Smooth muscle cell (in vitro differentiated cells): ENCODE data around the gene ACBD4. TPM values are rescaled to one million over a fixed set of nuclear protein-coding genes. Genes with fewer than 3 reads are reported as not detected.
A peak's percentile ranks its signal among the peaks of the same experiment; 100 is the strongest.

Experiments used
- DNase-seq: peaks from one replicate; lab custom pipeline; 2025; ENCODE audit not compliant: unreplicated experiment; lab: John Stamatoyannopoulos, UW
- H2AFZ ChIP-seq: fragments of 200-600 bp; sonication (generic); 2 replicates; pipeline ENCODE4 v1.6.0; 2016; ENCODE audit warnings: antibody characterized with exemption, low read depth, mild to moderate bottlenecking
- H3F3A ChIP-seq: fragments of 200-600 bp; sonication (generic); 2 replicates; pipeline ENCODE4 v1.6.0; 2017; ENCODE audit warnings: antibody characterized with exemption, low read depth
- H3K27ac ChIP-seq: fragments of 200-600 bp; sonication (generic); 2 replicates; pipeline ENCODE4 v1.5.1; 2016; ENCODE audit warnings: low read depth, mild to moderate bottlenecking
- H3K27me3 ChIP-seq: fragments of 200-600 bp; sonication (generic); 2 replicates; pipeline ENCODE4 v1.6.1; 2016; ENCODE audit warnings: low read depth, mild to moderate bottlenecking
- H3K36me3 ChIP-seq: fragments of 200-600 bp; sonication (generic); 2 replicates; pipeline ENCODE4 v1.5.1; 2016; ENCODE audit warnings: low read depth
- H3K4me1 ChIP-seq: fragments of 200-600 bp; sonication (generic); 2 replicates; pipeline ENCODE4 v1.5.1; 2016; ENCODE audit warnings: low read depth
- H3K4me2 ChIP-seq: fragments of 200-600 bp; sonication (generic); 2 replicates; pipeline ENCODE4 v1.6.0; 2016; ENCODE audit warnings: mild to moderate bottlenecking
- H3K4me3 ChIP-seq: fragments of 200-600 bp; sonication (generic); 2 replicates; pipeline ENCODE4 v1.5.1; 2016; ENCODE audit warnings: mild to moderate bottlenecking
- H3K79me2 ChIP-seq: fragments of 200-600 bp; sonication (generic); 2 replicates; pipeline ENCODE4 v1.6.0; 2016; ENCODE audit warnings: low read depth, mild to moderate bottlenecking
- H3K9ac ChIP-seq: fragments of 200-600 bp; sonication (generic); 2 replicates; pipeline ENCODE4 v1.6.0; 2016; ENCODE audit warnings: low read depth
- H3K9me3 ChIP-seq: fragments of 200-600 bp; sonication (generic); replicated peaks from 2 replicates; pipeline ENCODE4 v1.5.1; 2016; ENCODE audit warnings: low read depth
- H4K20me1 ChIP-seq: fragments of 200-600 bp; sonication (generic); 2 replicates; pipeline ENCODE4 v1.6.0; 2016; ENCODE audit warnings: low read depth
- CTCF ChIP-seq: fragments of 200-600 bp; sonication (generic); IDR thresholded peaks from 2 replicates; pipeline ENCODE4 v1.5.1; 2017; ENCODE audit warnings: borderline replicate concordance, mild to moderate bottlenecking, antibody characterized with exemption; ENCODE audit not compliant: insufficient read depth, poor library complexity, severe bottlenecking
- WGBS: methylation state at CpG from one replicate; pipeline ENCODE4 v1.1.7; 2016; ENCODE audit warnings: low lambda C conversion rate; 5-methylcytosine and 5-hydroxymethylcytosine counted together
- polyA plus RNA-seq: library from polyadenylated mRNA; unstranded; fragments of >200 nt; fragmentation: Nextera tagmentation; extraction: Ambion mirVana; gene quantifications from 2 replicates; pipeline ENCODE4 v1.2.1, GENCODE V29; 2016
- total RNA-seq: library from RNA; depleted of rRNA; stranded (reverse); fragments of >200 nt; gene quantifications from 2 replicates; pipeline ENCODE4 v1.2.3, GENCODE V29; 2014

Gene ACBD4
- total and polyA plus RNA-seq, 2 experiments from 2014 or later: 0.49 to 5.0 TPM

DNA sequence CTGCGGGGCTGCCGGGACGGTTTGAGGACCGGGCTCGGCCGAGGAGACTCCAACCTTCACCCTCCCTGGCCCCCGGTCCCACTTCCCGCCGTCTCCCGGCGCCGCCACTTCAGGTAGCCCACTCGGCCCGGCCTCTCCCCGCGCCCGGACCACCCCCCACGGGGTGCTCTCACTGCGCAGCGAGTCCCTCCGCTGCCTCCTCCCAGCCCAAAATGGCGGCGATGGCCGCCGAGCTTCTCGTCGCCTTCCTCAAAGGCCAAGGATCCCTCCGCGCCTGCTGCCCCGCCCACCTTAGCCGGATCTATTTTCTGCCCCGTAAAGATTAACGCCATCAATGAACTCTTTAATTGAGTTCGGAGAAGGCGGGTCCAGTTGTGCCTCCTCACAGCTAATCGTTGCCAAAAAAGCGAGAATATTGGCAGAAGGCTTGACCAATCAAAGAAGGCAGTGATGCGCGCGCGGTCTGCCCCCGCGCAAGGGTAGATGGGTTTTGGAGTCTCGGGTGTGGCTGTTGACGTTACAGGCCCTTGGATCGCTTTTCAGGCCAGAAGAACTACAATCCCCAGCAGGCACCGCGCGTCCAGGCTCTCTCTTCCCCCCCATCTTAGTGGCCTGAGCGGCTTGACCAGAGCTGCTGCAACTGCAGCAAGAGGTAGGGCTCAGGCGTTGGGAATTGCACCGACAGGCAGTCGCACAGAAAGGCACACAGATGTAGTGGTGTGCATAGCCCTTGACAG is 26.0 kb downstream of the ACBD4 start, which contains the start of gene HEXIM2:
TSS of gene HEXIM2 (plus strand) at position 588 of the 737 bp plus-strand sequence. CDS start 919 bp downstream, outside the sequence.
- Histone ChIP-seq H3K27me3 (no peaks in the 10 kb centered on the region), H3K4me2 (peak within 1 kb of the TSS; percentile 90), H3K36me3 (no peaks in the 10 kb centered on the region), H3F3A (peaks cover 25% of the 10 kb centered on the region), H3K9me3 (no peaks in the 10 kb centered on the region), H3K79me2 (peaks cover 32% of the 10 kb centered on the region), H3K27ac (peak within 1 kb of the TSS; percentile 99), H4K20me1 (peaks cover 24% of the 10 kb centered on the region), H2AFZ (peak within 1 kb of the TSS; percentile 62), H3K4me1 (peaks cover 22% of the 10 kb centered on the region), H3K4me3 (peak within 1 kb of the TSS; percentile 76), H3K9ac (peak within 1 kb of the TSS; percentile 100)
- TF ChIP-seq CTCF: no peak
- DNase-seq: peak; percentile 92
- under 1% methylated on average over 48 of the region's 53 CpGs for WGBS

DNA sequence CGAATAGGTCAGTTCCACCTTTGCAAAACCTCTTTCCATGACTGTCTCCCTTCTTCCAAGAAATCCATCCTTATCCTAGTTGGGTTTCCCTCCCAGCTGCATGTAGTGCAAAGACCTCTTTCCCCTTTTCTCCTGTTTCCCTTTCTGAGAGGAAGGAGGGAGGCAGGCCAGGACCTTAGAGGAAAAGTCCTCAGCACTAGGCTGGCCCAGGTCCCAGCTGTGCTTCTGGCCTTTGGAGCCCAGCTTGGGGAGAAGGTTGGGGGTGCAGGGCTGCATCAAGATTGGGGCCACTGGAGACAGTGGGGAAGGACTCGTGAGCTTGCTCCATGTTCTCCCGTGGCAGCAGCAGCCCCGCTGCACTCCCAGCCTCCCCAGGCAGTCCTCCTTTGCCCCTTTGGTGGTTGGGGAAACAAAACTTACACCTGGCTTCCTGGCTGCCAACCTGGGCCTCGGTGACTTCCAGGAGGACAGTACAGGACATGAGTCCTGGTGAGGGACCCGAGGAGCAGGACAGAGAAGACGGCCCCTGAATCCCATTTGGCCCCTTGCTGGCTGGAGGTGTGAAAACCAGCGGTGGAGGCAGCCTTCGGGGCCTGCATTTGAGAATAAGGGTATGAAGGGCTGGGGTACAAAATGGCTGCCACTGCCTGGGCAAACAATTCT is 26.7 kb downstream of the ACBD4 start:
- no peak for DNase-seq
- H3K9me3 ChIP-seq: no peaks in the 10 kb centered on the region
- 75% methylated on average over 9 of the region's 9 CpGs for WGBS
- H3K4me1 ChIP-seq: peaks cover 22% of the 10 kb centered on the region
- peak overlapping the region; percentile 38 for H3K4me3 ChIP-seq
- H3K79me2 ChIP-seq: peaks cover 25% of the 10 kb centered on the region
- no peak overlapping the region for H3K27ac ChIP-seq
- no peak for TF ChIP-seq CTCF
- H2AFZ ChIP-seq: peak overlapping the region; percentile 62
- H3F3A ChIP-seq: peaks cover 25% of the 10 kb centered on the region
- H3K36me3 ChIP-seq: no peaks in the 10 kb centered on the region
- H3K4me2 ChIP-seq: peak overlapping the region; percentile 83
- H3K9ac ChIP-seq: no peak overlapping the region
- no peaks in the 10 kb centered on the region for H3K27me3 ChIP-seq
- peaks cover 17% of the 10 kb centered on the region for H4K20me1 ChIP-seq

GRCh38 chr17:45164734-45165269 is 29.3 kb downstream of the ACBD4 start:
- WGBS: 100% methylated on average over 7 of the region's 7 CpGs
- no peak overlapping the region for H3K27ac ChIP-seq

More at GRCh38 chr17:45164734-45165269, 29.3 kb downstream of the ACBD4 start:
- Histone ChIP-seq H3K9ac (no peak overlapping the region), H3K36me3 (no peaks in the 10 kb centered on the region), H3K4me2 (no peak overlapping the region), H3K27me3 (no peaks in the 10 kb centered on the region), H3K4me1 (peaks cover 11% of the 10 kb centered on the region), H3K79me2 (peaks cover 15% of the 10 kb centered on the region), H3F3A (peaks cover 5% of the 10 kb centered on the region), H2AFZ (no peak overlapping the region), H3K9me3 (no peaks in the 10 kb centered on the region), H4K20me1 (no peaks in the 10 kb centered on the region), H3K4me3 (no peak overlapping the region)
- TF ChIP-seq CTCF: no peak
- DNase-seq: no peak
